ENCODE measurements around the gene ALG12. TPM values are rescaled to one million over a fixed set of nuclear protein-coding genes. Genes with fewer than 3 reads are reported as not detected.
A peak's percentile ranks its signal among the peaks of the same experiment; 100 is the strongest.

The ALG12 gene
- total and polyA plus RNA-seq, 4 donors = 3.0 to 18.7 (median 13.5) TPM

- ATAC-seq (ENCODE audit: low FRiP score) (no peak), DNase-seq (no peak)
- H3K9me3 ChIP-seq (ENCODE audit: control insufficient read depth, low read length) = no peaks in the 10 kb centered on the region
- H3K4me1 ChIP-seq (ENCODE audit: control insufficient read depth in 1 of 2, insufficient read depth in 2 of 2, low read length in 2 of 2) = no peaks in the 10 kb centered on the region
- no peaks in the 10 kb centered on the region for H3K36me3 ChIP-seq (ENCODE audit: control insufficient read depth in 1 of 2, insufficient read depth in 2 of 2, low read length in 1 of 2)
- H3K27me3 ChIP-seq (ENCODE audit: control insufficient read depth in 1 of 2, insufficient read depth in 2 of 2, low read length in 1 of 2) = no peaks in the 10 kb centered on the region
- H3K27ac ChIP-seq (ENCODE audit: low read depth in 1 of 2, low read length in 2 of 2) = no peak overlapping the region
- H3K4me3 ChIP-seq (ENCODE audit: low read length in 2 of 2) = no peak overlapping the region
- 38 to 39% methylated on average over 37 to 38 of the region's 38 CpGs for WGBS, 2 donors
- intact Hi-C loops (cut with DNase I) = loop anchor here (1.0 to 10.0 kb wide), 4 partner anchors 46 to 276 kb away; partner anchors contain the start of gene SELENOO (in 1 of the 2)
These were observed 10.4 kb upstream of the ALG12 start for GRCh38 chr22:49928555-49929210.

- H3K4me3 ChIP-seq (ENCODE audit: low read length in 2 of 2) = no peak overlapping the region
- ATAC-seq (ENCODE audit: low FRiP score) (no peak), DNase-seq (no peak)
- no peaks in the 10 kb centered on the region for H3K27me3 ChIP-seq (ENCODE audit: control insufficient read depth in 1 of 2, insufficient read depth in 2 of 2, low read length in 1 of 2)
- no peaks in the 10 kb centered on the region for H3K9me3 ChIP-seq (ENCODE audit: control insufficient read depth, low read length)
- intact Hi-C loops (cut with DNase I) = loop anchor here in 1 of 2 donors (2.0 to 10.0 kb wide), 3 partner anchors 47 to 277 kb away; partner anchors contain the start of gene SELENOO
- H3K36me3 ChIP-seq (ENCODE audit: control insufficient read depth in 1 of 2, insufficient read depth in 2 of 2, low read length in 1 of 2) = no peaks in the 10 kb centered on the region
- no peak overlapping the region for H3K27ac ChIP-seq (ENCODE audit: low read depth in 1 of 2, low read length in 2 of 2)
- H3K4me1 ChIP-seq (ENCODE audit: control insufficient read depth in 1 of 2, insufficient read depth in 2 of 2, low read length in 2 of 2) = no peaks in the 10 kb centered on the region
- WGBS, 2 donors = 89% methylated on average over 8 of the region's 8 CpGs
These were observed 9.9 kb upstream of the ALG12 start for GRCh38 chr22:49928185-49928495.

GRCh38 chr22:49927483-49928184 is 9.4 kb upstream of the ALG12 start:
- H3K9me3 ChIP-seq (ENCODE audit: control insufficient read depth, low read length) = no peaks in the 10 kb centered on the region
- no peak overlapping the region for H3K4me3 ChIP-seq (ENCODE audit: low read length in 2 of 2)
- no peaks in the 10 kb centered on the region for H3K27me3 ChIP-seq (ENCODE audit: control insufficient read depth in 1 of 2, insufficient read depth in 2 of 2, low read length in 1 of 2)
- peak in 1 of 2 donors; percentile 37 for DNase-seq
- 93% methylated on average over 20 to 26 of the region's 26 CpGs for WGBS, 2 donors
- H3K27ac ChIP-seq (ENCODE audit: low read depth in 1 of 2, low read length in 2 of 2) = no peak overlapping the region
- intact Hi-C loops (cut with DNase I) = loop anchor here in 1 of 2 donors (2.0 to 10.0 kb wide), 3 partner anchors 47 to 277 kb away; partner anchors contain the start of gene SELENOO
- ATAC-seq (ENCODE audit: low FRiP score) = no peak
- H3K4me1 ChIP-seq (ENCODE audit: control insufficient read depth in 1 of 2, insufficient read depth in 2 of 2, low read length in 2 of 2) = no peaks in the 10 kb centered on the region
- H3K36me3 ChIP-seq (ENCODE audit: control insufficient read depth in 1 of 2, insufficient read depth in 2 of 2, low read length in 1 of 2) = no peaks in the 10 kb centered on the region

GRCh38 chr22:49926916-49927315 is 8.7 kb upstream of the ALG12 start:
- Histone ChIP-seq H3K4me1 (ENCODE audit: control insufficient read depth in 1 of 2, insufficient read depth in 2 of 2, low read length in 2 of 2) (no peaks in the 10 kb centered on the region), H3K36me3 (ENCODE audit: control insufficient read depth in 1 of 2, insufficient read depth in 2 of 2, low read length in 1 of 2) (no peaks in the 10 kb centered on the region), H3K4me3 (ENCODE audit: low read length in 2 of 2) (no peak overlapping the region), H3K27me3 (ENCODE audit: control insufficient read depth in 1 of 2, insufficient read depth in 2 of 2, low read length in 1 of 2) (no peaks in the 10 kb centered on the region), H3K27ac (ENCODE audit: low read depth in 1 of 2, low read length in 2 of 2) (no peak overlapping the region), H3K9me3 (ENCODE audit: control insufficient read depth, low read length) (no peaks in the 10 kb centered on the region)
- peak in 1 of 2 donors; percentile 44 for DNase-seq
- no peak for ATAC-seq (ENCODE audit: low FRiP score)
- WGBS, 2 donors = 87% methylated on average over 16 to 18 of the region's 18 CpGs
- intact Hi-C loops (cut with DNase I) = loop anchor here in 1 of 2 donors (10.0 kb wide), 2 partner anchors 48 to 278 kb away; partner anchors contain the start of gene SELENOO

- peak in 1 of 2 donors; percentile 45 for DNase-seq
- Histone ChIP-seq H3K27ac (ENCODE audit: low read depth in 1 of 2, low read length in 2 of 2) (no peak overlapping the region), H3K9me3 (ENCODE audit: control insufficient read depth, low read length) (no peaks in the 10 kb centered on the region), H3K4me3 (ENCODE audit: low read length in 2 of 2) (no peak overlapping the region), H3K27me3 (ENCODE audit: control insufficient read depth in 1 of 2, insufficient read depth in 2 of 2, low read length in 1 of 2) (no peaks in the 10 kb centered on the region), H3K36me3 (ENCODE audit: control insufficient read depth in 1 of 2, insufficient read depth in 2 of 2, low read length in 1 of 2) (no peaks in the 10 kb centered on the region), H3K4me1 (ENCODE audit: control insufficient read depth in 1 of 2, insufficient read depth in 2 of 2, low read length in 2 of 2) (no peaks in the 10 kb centered on the region)
- intact Hi-C loops (cut with DNase I) = loop anchor here in 1 of 2 donors (10.0 kb wide), 2 partner anchors 49 to 279 kb away; partner anchors contain the start of gene SELENOO
- WGBS, 2 donors = 89 to 93% methylated on average over 24 of the region's 24 CpGs
- no peak for ATAC-seq (ENCODE audit: low FRiP score)
These were observed 7.4 kb upstream of the ALG12 start for GRCh38 chr22:49925525-49926128.

GRCh38 chr22:49924113-49924833 is 6.0 kb upstream of the ALG12 start:
- 96% methylated on average over 31 of the region's 31 CpGs for WGBS, 2 donors
- DNase-seq (peak; percentile 45 to 69), ATAC-seq (ENCODE audit: low FRiP score) (no peak)
- Histone ChIP-seq H3K9me3 (ENCODE audit: control insufficient read depth, low read length) (no peaks in the 10 kb centered on the region), H3K27me3 (ENCODE audit: control insufficient read depth in 1 of 2, insufficient read depth in 2 of 2, low read length in 1 of 2) (no peaks in the 10 kb centered on the region), H3K36me3 (ENCODE audit: control insufficient read depth in 1 of 2, insufficient read depth in 2 of 2, low read length in 1 of 2) (no peaks in the 10 kb centered on the region), H3K4me3 (ENCODE audit: low read length in 2 of 2) (no peak overlapping the region), H3K27ac (ENCODE audit: low read depth in 1 of 2, low read length in 2 of 2) (no peak overlapping the region), H3K4me1 (ENCODE audit: control insufficient read depth in 1 of 2, insufficient read depth in 2 of 2, low read length in 2 of 2) (no peaks in the 10 kb centered on the region)
- intact Hi-C loops (cut with DNase I) = loop anchor here in 1 of 2 donors (10.0 kb wide), 2 partner anchors 51 to 281 kb away; partner anchors contain the start of gene SELENOO

- no peaks in the 10 kb centered on the region for H3K9me3 ChIP-seq (ENCODE audit: control insufficient read depth, low read length)
- H3K27me3 ChIP-seq (ENCODE audit: control insufficient read depth in 1 of 2, insufficient read depth in 2 of 2, low read length in 1 of 2) = no peaks in the 10 kb centered on the region
- H3K27ac ChIP-seq (ENCODE audit: low read depth in 1 of 2, low read length in 2 of 2) = no peak overlapping the region
- DNase-seq (no peak), ATAC-seq (ENCODE audit: low FRiP score) (no peak)
- no peak overlapping the region for H3K4me3 ChIP-seq (ENCODE audit: low read length in 2 of 2)
- H3K36me3 ChIP-seq (ENCODE audit: control insufficient read depth in 1 of 2, insufficient read depth in 2 of 2, low read length in 1 of 2) = no peaks in the 10 kb centered on the region
- H3K4me1 ChIP-seq (ENCODE audit: control insufficient read depth in 1 of 2, insufficient read depth in 2 of 2, low read length in 2 of 2) = no peaks in the 10 kb centered on the region
- WGBS, 2 donors = 83% methylated on average over 16 of the region's 16 CpGs
- intact Hi-C loops (cut with DNase I) = loop anchor here in 1 of 2 donors (10.0 kb wide), 2 partner anchors 51 to 281 kb away; partner anchors contain the start of gene SELENOO
These were observed 5.2 kb upstream of the ALG12 start for GRCh38 chr22:49923445-49923844.

GRCh38 chr22:49922926-49923325 is 4.7 kb upstream of the ALG12 start:
- no peak overlapping the region for H3K4me3 ChIP-seq (ENCODE audit: low read length in 2 of 2)
- intact Hi-C loops (cut with DNase I) = loop anchor here in 1 of 2 donors (10.0 kb wide), 2 partner anchors 52 to 282 kb away; partner anchors contain the start of gene SELENOO
- H3K27me3 ChIP-seq (ENCODE audit: control insufficient read depth in 1 of 2, insufficient read depth in 2 of 2, low read length in 1 of 2) = no peaks in the 10 kb centered on the region
- no peaks in the 10 kb centered on the region for H3K4me1 ChIP-seq (ENCODE audit: control insufficient read depth in 1 of 2, insufficient read depth in 2 of 2, low read length in 2 of 2)
- 94 to 96% methylated on average over 22 to 25 of the region's 25 CpGs for WGBS, 2 donors
- DNase-seq = peak in 1 of 2 donors; percentile 75
- H3K36me3 ChIP-seq (ENCODE audit: control insufficient read depth in 1 of 2, insufficient read depth in 2 of 2, low read length in 1 of 2) = no peaks in the 10 kb centered on the region
- ATAC-seq (ENCODE audit: low FRiP score) = no peak
- H3K9me3 ChIP-seq (ENCODE audit: control insufficient read depth, low read length) = no peaks in the 10 kb centered on the region
- no peak overlapping the region for H3K27ac ChIP-seq (ENCODE audit: low read depth in 1 of 2, low read length in 2 of 2)

Measured in aorta (tissue), 5 donors.